Activated CD4-positive, alpha-beta T cell treated with anti-CD3 and anti-CD28 coated beads, Interleukin-2, amount 50 U/mL, for 16 hours (primary cell): Measurements from ENCODE around the gene PAQR5.
"Not testable (repeated sequence)": the region's sequence is repeated elsewhere in the genome, so short reads cannot be mapped to it uniquely, and the experiment has no call there.

Source experiments
- DNase-seq: peaks from one replicate; pipeline ENCODE4 v3.0.0-alpha.2; 2020

The PAQR5 gene

GRCh38 chr15:69434238-69434637, 135.5 kb downstream of the PAQR5 start:
- no peak for DNase-seq

GRCh38 chr15:69434679-69435078, 136.0 kb downstream of the PAQR5 start:
- DNase-seq: no peak

- DNase-seq: no peak
Measured at GRCh38 chr15:69435985-69436384, 137.3 kb downstream of the PAQR5 start.

- no peak for DNase-seq
Measured at GRCh38 chr15:69436951-69437350, 138.2 kb downstream of the PAQR5 start.

GRCh38 chr15:69439623-69440022, 140.9 kb downstream of the PAQR5 start:
- no peak for DNase-seq

- no peak for DNase-seq
Measured at GRCh38 chr15:69443032-69443611, 144.4 kb downstream of the PAQR5 start.

GRCh38 chr15:69444686-69445085, 146.0 kb downstream of the PAQR5 start:
- DNase-seq: no peak

- DNase-seq: no peak
Measured at GRCh38 chr15:69446953-69447352, 148.2 kb downstream of the PAQR5 start.

GRCh38 chr15:69450221-69450620, 151.5 kb downstream of the PAQR5 start:
- not testable (repeated sequence) for DNase-seq

- no peak for DNase-seq
Measured at GRCh38 chr15:69450968-69451695, 152.4 kb downstream of the PAQR5 start.

GRCh38 chr15:69451951-69452691, 153.4 kb downstream of the PAQR5 start:
- no peak for DNase-seq

GRCh38 chr15:69452692-69453521, 154.2 kb downstream of the PAQR5 start, which contains the start of gene RPLP1:
Gene RPLP1, plus strand, starts transcription at chr15:69452818. Its CDS starts 131 bp downstream, at chr15:69452949.
- DNase-seq: peak; percentile 97

GRCh38 chr15:69454953-69455352, 156.2 kb downstream of the PAQR5 start:
- no peak for DNase-seq

- no peak for DNase-seq
Measured at GRCh38 chr15:69456208-69457166, 157.8 kb downstream of the PAQR5 start.
